Eye (tissue), 1 donor: Measurements from ENCODE around the gene COLEC12.

ENCODE experiments used
- DNase-seq: peaks from one replicate; pipeline ENCODE4 v3.0.0-alpha.2; 2015

The COLEC12 gene

GRCh38 chr18:267688-268552, 232.6 kb downstream of the COLEC12 start, which contains the start of gene THOC1:
THOC1 (minus strand) TSS chr18:268047; CDS start chr18:268019, 28 bp downstream.
- DNase-seq: peak; percentile 98

GRCh38 chr18:267380-267687, 233.2 kb downstream of the COLEC12 start:
- no peak for DNase-seq
